Activated gamma-delta T cell treated with Interleukin-2 at 50 U/mL for 16 hours (primary cell): ENCODE results near the gene ECT2L.

Experiments used
- DNase-seq: peaks from one replicate; pipeline ENCODE4 v3.0.0-alpha.2; 2020

The ECT2L gene

GRCh38 chr6:138806889-138807288 lies 11.0 kb downstream of the ECT2L start:
- DNase-seq = no peak

DNA sequence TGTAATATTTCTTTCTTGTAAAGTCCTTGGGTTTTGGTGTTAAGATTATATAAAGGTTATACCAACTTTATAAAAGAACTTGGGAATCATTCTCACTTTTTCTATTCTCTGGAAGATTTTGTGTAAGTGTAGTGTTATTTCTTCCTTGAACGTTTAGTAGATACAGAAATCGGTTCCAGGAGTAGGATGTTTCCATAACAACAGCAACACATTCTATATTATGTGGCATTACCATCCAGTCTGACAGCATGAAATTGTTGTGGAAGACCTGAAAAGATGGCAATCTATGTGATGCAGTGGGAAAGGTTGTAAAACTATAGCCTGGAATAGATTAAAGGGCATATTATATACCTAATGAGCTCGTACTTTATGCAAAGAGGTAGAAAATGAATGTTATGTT lies 13.8 kb downstream of the ECT2L start:
- DNase-seq = no peak

- DNase-seq = no peak
Measured at GRCh38 chr6:138811866-138812265, 16.0 kb downstream of the ECT2L start.

GRCh38 chr6:138814179-138814834 lies 18.4 kb downstream of the ECT2L start:
- DNase-seq = no peak

- no peak for DNase-seq
Measured at GRCh38 chr6:138815221-138815620, 19.3 kb downstream of the ECT2L start.

DNA sequence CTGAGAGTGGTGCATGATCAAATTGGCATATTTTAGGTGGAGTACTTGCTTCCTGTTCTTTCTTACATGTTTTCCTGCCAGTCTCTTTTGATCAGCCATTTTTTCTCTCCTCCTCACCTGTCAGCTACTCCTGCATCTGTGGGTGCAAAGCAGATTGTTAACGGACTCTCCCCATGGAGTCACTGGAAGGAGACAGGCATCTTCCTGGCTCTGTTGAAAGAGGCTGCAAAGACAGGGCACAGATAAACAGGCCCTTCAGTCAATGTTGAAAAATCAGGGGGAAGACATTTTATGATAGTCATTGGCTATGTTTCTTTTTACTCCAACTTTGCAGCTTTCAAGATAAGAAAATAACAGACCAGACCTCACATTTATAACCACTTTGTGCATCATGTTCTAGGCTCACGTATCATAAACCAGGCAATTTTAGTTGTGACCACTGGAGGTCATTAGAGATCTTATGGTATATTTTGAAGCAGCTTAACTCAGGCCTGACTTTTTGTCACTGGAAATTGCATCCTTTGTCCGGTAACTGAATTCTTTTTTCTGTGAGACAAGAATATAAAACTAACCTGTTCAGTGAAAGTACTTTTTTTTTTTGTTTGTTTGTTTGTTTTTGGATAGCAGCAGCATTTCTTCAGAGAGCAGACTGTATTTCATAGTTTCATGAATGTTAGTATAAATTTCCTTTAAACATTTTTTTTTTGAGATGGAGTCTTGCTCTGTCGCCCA lies 20.1 kb downstream of the ECT2L start:
- DNase-seq = no peak

DNA sequence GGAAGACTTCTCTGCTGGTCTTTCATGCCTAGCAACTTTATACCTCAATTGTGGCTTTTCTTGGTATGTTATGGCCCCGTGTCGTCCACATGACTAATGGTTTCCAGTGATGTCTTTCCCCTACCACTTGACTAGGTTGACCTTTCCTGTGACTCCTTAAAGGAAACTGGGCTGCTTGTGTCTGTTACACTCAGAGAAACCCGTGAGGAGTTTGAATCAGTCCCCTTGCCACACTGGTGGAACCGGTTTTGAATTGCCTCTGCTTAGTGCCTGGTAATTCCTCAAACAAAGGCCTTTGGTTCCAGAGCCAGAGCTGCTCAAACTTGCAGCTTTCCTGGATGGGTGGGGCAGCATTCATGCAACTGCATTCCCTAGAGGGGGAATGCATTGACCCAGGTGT lies 21.9 kb downstream of the ECT2L start:
- no peak for DNase-seq

GRCh38 chr6:138818496-138819194 lies 22.8 kb downstream of the ECT2L start:
- no peak for DNase-seq

DNA sequence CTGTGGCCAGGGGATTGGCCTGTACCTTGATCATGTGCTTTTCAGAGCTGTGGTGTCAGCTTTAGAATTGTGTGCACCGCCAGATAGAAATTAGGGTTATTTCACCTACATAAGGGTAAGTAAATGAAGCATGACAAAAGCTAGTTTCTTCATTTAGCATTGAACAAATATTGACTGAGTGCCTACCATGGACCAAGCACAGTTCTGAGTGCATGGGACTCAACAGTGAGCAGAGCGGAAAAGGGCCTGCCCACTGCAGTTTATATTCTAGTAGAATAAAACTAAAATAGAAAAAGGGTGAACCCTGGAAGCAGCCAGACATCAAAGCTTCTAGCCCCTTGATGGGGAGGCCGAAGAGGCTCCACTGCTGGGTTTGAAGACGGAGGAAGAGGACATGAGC lies 25.6 kb downstream of the ECT2L start:
- DNase-seq = no peak

- no peak for DNase-seq
Measured at GRCh38 chr6:138824482-138825144, 28.7 kb downstream of the ECT2L start.

GRCh38 chr6:138830248-138830647 lies 34.4 kb downstream of the ECT2L start:
- DNase-seq = no peak

GRCh38 chr6:138832182-138832581 lies 36.3 kb downstream of the ECT2L start:
- DNase-seq = no peak

GRCh38 chr6:138833816-138834539 lies 38.1 kb downstream of the ECT2L start:
- DNase-seq = no peak

DNA sequence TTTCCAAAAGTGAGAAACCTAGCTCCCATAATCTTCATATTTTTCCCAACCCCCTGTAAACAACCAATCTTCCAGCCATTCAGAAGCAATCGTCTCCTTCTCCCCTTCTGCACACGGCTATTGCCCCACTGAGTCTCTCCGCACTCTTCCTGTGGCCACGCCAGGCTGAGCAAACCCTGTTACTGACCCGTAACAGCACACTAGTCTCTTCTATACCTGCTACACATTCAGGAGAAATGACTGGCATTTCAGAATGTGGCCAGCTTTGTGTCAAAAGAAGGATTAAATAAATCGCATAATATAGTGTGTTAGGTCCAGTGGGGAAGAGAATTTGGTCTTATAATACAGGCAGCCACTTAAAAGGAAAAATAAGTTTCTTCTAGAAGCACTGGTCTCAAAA lies 41.4 kb downstream of the ECT2L start:
- DNase-seq = no peak

GRCh38 chr6:138844192-138844591 lies 48.3 kb downstream of the ECT2L start:
- no peak for DNase-seq

GRCh38 chr6:138847884-138848283 lies 52.0 kb downstream of the ECT2L start:
- no peak for DNase-seq

GRCh38 chr6:138848461-138848860 lies 52.6 kb downstream of the ECT2L start:
- no peak for DNase-seq

- DNase-seq = no peak
Measured at GRCh38 chr6:138849791-138850190, 53.9 kb downstream of the ECT2L start.

GRCh38 chr6:138856654-138857053 lies 60.8 kb downstream of the ECT2L start:
- no peak for DNase-seq

DNA sequence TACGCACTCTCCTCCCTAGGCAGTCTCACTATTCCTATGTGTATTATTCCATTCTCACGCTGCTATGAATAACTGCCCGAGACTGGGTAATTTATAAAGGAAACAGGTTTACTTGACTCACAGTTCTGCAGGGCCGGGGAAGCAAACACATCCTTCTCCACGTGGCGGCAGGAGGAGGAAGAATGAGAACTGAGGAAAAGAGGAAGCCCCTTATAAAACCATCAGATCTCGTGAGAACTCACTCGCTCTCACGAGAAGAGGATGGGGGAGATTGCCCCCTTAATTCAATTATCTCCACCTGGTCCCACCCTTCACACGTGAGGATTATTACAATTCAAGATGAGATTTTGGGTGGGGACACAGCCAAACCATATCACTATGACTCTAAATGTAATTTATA lies 61.9 kb downstream of the ECT2L start:
- no peak for DNase-seq

DNA sequence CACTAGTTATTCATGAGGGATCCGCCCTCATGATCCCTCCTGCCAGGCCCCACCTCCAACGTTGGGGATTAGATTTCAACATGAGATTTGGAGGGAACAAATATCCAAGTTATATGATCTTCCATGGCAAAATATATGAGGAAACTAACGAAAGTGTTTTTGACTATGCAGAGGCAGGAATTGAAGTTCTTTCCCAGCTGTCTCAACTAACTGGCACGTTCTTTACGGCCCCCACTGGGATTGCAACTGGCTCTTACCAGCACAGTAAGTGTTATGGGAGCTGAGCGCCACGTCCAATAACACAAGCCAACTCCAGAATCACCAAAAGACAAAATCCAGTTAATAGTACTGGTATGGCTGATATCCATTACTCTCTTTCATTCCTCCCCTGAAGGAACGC lies 66.6 kb downstream of the ECT2L start:
- no peak for DNase-seq

- no peak for DNase-seq
Measured at GRCh38 chr6:138863321-138863720, 67.4 kb downstream of the ECT2L start.

DNA sequence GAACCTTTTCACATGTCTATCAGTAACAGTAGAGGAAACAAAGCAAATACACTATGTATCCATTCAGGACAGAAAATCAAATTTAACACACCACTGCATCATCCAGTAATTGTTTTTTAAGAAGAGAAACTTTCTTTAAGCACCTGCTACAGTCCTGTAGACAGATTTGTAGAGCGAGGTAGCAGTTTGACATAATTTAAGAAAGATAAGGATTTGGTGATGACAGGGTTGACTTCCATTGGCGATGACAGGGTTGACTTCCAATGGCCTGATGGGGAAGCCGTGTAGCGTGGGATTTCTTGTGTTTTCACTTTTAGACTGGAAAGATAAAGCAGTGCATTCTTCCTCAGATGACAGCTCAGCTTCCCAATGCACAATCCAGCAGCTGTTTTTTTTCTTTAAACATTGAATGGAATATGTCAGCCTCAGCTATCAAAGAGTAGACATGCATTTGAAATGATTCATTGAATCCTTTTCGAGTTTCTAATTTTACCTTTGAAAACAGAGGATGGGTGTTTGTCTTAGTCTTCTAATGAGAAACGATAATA lies 68.5 kb downstream of the ECT2L start:
- no peak for DNase-seq
